Prostate gland (tissue), 2 donors: ENCODE data around the gene TNFSF11.

Source experiments
- POLR2A ChIP-seq: fragments of 450-650 bp; IDR thresholded peaks from one replicate; pipeline ENCODE4 v1.6.1; 2016; ENCODE audit warnings: antibody characterized with exemption, mild to moderate bottlenecking
- POLR2AphosphoS5 ChIP-seq: sonication (generic); formaldehyde crosslinking; IDR thresholded peaks from one replicate; pipeline ENCODE4 v1.6.1; 2017; ENCODE audit warnings: antibody characterized with exemption
- TF ChIP-seq, protein P1 (sequence below), 4 experiments: fragments of 200-600 bp in 2 of 4; fragments of 450-650 bp in 2 of 4; sonication (generic) in 2 of 4; IDR thresholded peaks; 1 replicate in 3 of 4; 2 replicates in 1 of 4; pipeline ENCODE4 v1.5.1; 2016 to 2019; ENCODE audit warnings: antibody characterized with exemption in 4 of 4, mild to moderate bottlenecking in 2 of 4, moderate library complexity in 2 of 4

DNA sequence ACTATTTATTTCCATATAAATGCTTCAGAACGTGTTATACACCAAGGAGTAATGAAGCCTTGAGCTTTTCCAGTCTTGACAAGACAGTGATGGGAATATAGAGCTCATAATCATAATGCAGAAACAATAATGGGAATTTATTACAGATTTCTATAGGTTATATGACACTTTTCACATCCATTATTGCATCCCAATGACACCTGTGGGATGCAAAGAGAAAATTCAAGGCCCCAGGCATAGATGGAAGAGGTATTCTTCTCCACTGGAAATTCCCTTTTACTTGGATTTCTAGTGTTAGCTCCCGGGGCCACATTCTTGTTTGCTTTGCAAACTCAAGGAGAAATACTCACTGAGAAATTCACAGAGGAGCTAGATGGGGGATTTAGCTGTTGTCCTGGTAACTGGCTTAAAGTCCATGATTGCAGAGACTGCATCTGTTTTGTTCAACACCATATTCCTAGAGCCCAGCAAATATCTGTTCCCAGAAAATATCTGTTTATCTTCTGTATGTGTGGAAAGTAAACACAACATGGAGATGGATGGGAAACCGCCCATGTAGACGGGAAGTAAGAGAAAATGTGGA lies 30.6 kb upstream of the TNFSF11 start:
- TF ChIP-seq, protein P1, sequence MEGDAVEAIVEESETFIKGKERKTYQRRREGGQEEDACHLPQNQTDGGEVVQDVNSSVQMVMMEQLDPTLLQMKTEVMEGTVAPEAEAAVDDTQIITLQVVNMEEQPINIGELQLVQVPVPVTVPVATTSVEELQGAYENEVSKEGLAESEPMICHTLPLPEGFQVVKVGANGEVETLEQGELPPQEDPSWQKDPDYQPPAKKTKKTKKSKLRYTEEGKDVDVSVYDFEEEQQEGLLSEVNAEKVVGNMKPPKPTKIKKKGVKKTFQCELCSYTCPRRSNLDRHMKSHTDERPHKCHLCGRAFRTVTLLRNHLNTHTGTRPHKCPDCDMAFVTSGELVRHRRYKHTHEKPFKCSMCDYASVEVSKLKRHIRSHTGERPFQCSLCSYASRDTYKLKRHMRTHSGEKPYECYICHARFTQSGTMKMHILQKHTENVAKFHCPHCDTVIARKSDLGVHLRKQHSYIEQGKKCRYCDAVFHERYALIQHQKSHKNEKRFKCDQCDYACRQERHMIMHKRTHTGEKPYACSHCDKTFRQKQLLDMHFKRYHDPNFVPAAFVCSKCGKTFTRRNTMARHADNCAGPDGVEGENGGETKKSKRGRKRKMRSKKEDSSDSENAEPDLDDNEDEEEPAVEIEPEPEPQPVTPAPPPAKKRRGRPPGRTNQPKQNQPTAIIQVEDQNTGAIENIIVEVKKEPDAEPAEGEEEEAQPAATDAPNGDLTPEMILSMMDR (IDR thresholded peaks at IDR 0.05) = no peak
- TF ChIP-seq POLR2AphosphoS5 (no peak), POLR2A (no peak)
